Omental fat pad (tissue), 4 donors: ENCODE data around the gene MINK1. TPM values are rescaled to one million over a fixed set of nuclear protein-coding genes. Genes with fewer than 3 reads are reported as not detected.

ENCODE experiments used
- ATAC-seq: fragments of 150-250 bp; one replicate; pipeline ENCODE4 v1.9.1; 2016; ENCODE audit warnings: mild to moderate bottlenecking, moderate library complexity; ENCODE audit not compliant: low FRiP score
- DNase-seq: peaks from one replicate; pipeline ENCODE4 v3.0.0-alpha.2; 2019; ENCODE audit warnings: low spot score
- total RNA-seq, 4 donors: library from RNA; depleted of rRNA; stranded (reverse); fragments of >200 nt; gene quantifications; one replicate each; pipeline ENCODE4 v1.1.0, GENCODE V29; 2016
- TF ChIP-seq, protein P1 (sequence below), 3 donors: fragments of 450-650 bp; IDR thresholded peaks; one replicate each; pipeline ENCODE4 v1.5.1; 2016 to 2017; ENCODE audit warnings: antibody characterized with exemption in 3 of 3, mild to moderate bottlenecking in 3 of 3, moderate library complexity in 2 of 3

MINK1 gene
- total RNA-seq, 4 donors from 2014 or later: 24.4 to 57.8 (median 31.9) TPM

- no peak for ATAC-seq
- TF ChIP-seq, protein P1, sequence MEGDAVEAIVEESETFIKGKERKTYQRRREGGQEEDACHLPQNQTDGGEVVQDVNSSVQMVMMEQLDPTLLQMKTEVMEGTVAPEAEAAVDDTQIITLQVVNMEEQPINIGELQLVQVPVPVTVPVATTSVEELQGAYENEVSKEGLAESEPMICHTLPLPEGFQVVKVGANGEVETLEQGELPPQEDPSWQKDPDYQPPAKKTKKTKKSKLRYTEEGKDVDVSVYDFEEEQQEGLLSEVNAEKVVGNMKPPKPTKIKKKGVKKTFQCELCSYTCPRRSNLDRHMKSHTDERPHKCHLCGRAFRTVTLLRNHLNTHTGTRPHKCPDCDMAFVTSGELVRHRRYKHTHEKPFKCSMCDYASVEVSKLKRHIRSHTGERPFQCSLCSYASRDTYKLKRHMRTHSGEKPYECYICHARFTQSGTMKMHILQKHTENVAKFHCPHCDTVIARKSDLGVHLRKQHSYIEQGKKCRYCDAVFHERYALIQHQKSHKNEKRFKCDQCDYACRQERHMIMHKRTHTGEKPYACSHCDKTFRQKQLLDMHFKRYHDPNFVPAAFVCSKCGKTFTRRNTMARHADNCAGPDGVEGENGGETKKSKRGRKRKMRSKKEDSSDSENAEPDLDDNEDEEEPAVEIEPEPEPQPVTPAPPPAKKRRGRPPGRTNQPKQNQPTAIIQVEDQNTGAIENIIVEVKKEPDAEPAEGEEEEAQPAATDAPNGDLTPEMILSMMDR (IDR thresholded peaks at IDR 0.05): no peak
Measured at GRCh38 chr17:4839965-4840892, 7.1 kb downstream of the MINK1 start.

DNA sequence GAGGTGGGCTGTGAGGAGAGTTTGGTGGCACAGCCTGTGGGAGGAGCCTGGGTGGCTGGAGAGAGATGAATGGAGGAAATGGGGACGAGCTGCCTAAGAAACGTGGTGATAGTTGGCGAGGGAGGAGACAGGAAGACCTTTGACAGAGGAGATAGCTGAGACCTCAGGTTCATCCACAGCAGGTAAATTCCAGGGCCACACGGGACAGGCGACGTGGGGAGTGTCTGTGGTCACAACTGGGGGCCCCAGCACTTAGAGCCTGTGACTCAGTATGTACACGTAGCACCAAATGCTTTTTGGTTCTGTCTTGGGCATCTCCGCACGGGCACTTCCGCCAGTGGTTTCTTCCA lies 7.7 kb downstream of the MINK1 start:
- TF ChIP-seq, protein P1 (IDR thresholded peaks at IDR 0.05): no peak
- DNase-seq: no peak
- no peak for ATAC-seq

More at GRCh38 chr17:4839965-4840892, 7.1 kb downstream of the MINK1 start:
- DNase-seq: no peak

DNA sequence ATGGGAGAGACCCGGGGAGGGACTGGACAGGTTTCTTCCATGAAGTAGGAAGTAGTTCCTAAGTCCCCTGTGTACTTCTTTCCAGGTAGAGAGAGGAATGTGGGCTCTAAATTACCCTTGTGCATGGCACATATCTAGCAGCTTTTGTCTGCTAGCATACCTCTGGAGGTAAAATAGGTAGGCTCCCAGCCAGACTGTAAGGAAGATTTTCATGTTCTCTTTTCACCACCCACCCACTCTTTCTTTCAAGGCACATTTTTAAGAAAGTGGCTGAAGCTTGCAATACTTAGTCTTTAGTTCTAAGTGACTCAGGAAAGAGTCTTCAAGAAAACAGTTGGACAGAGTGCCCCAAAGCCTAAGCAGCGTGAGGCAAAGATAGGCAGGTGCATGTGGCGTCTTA lies 9.2 kb downstream of the MINK1 start:
- ATAC-seq (no peak), DNase-seq (no peak)
- TF ChIP-seq, protein P1 (IDR thresholded peaks at IDR 0.05): no peak

DNA sequence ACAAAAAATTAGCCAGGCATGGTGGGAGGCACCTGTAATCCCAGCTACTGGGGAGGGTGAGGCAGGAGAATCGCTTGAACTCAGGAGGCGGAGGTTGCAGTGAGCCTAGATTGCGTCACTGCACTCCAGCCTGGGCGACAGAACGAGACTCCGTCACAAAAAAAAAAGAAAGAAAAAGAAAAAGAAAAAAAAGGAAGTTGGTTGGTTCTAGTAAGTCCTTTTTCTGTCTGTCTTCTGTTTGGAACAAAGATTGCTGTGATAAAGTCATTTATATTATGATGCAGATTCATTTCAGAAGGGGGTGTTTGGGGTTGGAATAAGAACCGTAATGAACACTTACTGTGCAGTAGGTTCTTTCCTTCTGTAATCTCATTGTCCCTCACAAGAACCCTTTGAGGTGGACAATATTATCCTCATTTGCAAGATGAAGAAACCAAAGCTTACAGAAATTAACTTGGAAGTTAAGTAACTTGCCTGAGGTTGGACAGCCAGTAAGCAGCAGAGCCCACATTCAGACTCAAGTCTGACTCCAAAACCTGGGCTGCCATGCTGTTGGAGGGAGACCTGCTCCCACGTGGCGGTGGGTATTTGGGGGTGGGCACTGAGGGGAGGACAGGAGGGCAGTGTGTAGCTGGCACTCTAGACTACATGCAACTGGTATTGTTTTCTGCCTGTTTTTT lies 10.3 kb downstream of the MINK1 start:
- ATAC-seq (no peak), DNase-seq (no peak)
- TF ChIP-seq, protein P1 (IDR thresholded peaks at IDR 0.05): no peak

DNA sequence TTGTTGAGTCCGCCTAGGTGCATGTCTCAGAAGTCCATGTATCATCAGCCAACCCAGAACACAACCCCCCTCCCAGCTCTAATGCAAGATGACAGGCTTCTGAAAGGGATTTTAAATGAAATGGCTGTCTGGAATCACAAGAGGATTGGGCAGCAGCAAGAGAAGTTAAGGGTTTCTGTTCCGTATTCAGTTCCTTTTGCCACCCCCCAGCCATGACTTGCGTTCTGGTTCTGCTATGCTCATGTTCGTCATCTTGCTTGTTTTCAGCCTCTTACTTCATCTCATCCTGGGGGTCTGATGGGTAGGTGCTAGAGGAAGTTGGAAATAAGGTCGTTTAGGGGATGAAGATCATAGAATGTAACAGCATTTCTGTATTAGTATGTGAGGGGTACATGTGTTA lies 12.0 kb downstream of the MINK1 start:
- TF ChIP-seq, protein P1 (IDR thresholded peaks at IDR 0.05): no peak
- ATAC-seq (no peak), DNase-seq (no peak)

GRCh38 chr17:4846635-4847390 lies 13.7 kb downstream of the MINK1 start:
- ATAC-seq: no peak
- no peak for DNase-seq
- TF ChIP-seq, protein P1 (IDR thresholded peaks at IDR 0.05): no peak
